Measurements from ENCODE around the gene C19orf67.

GRCh38 chr19:14116525-14116917 lies 30.9 kb upstream of the C19orf67 start:
- TF ChIP-seq EZH2phosphoT487 (IDR thresholded peaks at IDR 0.05; ENCODE audit: borderline replicate concordance, low read length) = no peak
- TF ChIP-seq CTCF (conservative IDR thresholded peaks at IDR 0.05; ENCODE audit: low read depth, low read length) = no peak
- no peak for TF ChIP-seq EZH2 (IDR thresholded peaks at IDR 0.05; ENCODE audit: low read length, unreplicated experiment)
